Mammary epithelial cell (primary cell): ENCODE measurements around the gene PALD1.

Source experiments
- CTCF ChIP-seq, 2 donors: IDR thresholded peaks in 1 of 2; conservative IDR thresholded peaks in 1 of 2; 2 replicates each; pipeline ENCODE4 v1.5.1; 2011 to 2012; ENCODE audit warnings: inconsistent platforms in 2 of 2, low read length in 2 of 2, mild to moderate bottlenecking in 2 of 2, control low read depth in 1 of 2, low read depth in 1 of 2; ENCODE audit not compliant: insufficient read depth in 1 of 2; ENCODE audit errors: extremely low read depth in 1 of 2
- EZH2 ChIP-seq: IDR thresholded peaks from 2 replicates; pipeline ENCODE4 v1.6.1; 2012; ENCODE audit warnings: low read length, inconsistent platforms, borderline replicate concordance

- no peak for TF ChIP-seq CTCF (conservative IDR thresholded peaks at IDR 0.05 in 1 of 2, IDR thresholded peaks at IDR 0.05 in 1 of 2; ENCODE audit: extremely low read depth in 1 of 2, insufficient read depth in 1 of 2, low read depth in 1 of 2, low read length in 2 of 2)
- no peak for TF ChIP-seq EZH2
These were observed 2.1 kb upstream of the PALD1 start for GRCh38 chr10:70476249-70477035.
